ENCODE measurements around the gene LEMD1. TPM values are rescaled to one million over a fixed set of nuclear protein-coding genes. Genes with fewer than 3 reads are reported as not detected.

LEMD1 gene
- total RNA-seq, 1 experiment from 2014 or later: 26.3 TPM

DNA sequence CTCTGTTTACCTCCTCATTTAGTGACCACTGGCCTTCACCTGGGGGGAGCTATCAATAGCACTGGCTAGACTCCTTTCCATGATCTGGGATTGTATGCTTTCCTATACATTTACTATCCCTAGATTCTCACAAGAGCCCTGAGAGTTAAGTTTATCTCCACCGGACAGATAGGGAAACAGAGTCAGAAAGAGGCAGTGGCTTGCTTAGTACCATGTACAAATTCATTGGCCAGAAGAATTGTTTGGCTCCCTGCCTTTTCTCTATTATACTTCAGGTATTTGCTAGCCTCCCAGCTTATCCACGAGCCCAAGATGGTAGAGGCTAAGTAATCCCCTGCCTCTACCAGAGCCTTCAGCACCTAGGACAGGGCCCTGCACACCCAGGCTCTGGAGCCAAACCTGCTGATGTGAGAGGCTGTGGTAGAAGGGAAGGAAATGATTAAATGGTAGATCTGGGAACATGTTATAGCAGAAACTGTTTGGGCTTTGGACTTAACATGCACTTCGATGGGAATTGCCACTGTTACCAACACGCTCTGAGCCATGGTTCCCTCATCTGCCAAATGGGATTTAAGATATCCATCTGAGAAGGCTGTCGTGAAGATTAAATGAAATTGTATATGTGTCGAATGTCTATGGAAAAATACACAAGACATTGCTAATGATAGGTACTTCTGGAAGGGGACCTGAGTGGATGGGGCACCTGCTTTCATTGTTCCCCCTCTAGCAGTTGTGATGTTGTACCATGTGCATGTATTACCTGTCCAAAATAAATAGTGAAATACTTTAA is 37.1 kb upstream of the LEMD1 start (continued):
- TF ChIP-seq, protein P1, sequence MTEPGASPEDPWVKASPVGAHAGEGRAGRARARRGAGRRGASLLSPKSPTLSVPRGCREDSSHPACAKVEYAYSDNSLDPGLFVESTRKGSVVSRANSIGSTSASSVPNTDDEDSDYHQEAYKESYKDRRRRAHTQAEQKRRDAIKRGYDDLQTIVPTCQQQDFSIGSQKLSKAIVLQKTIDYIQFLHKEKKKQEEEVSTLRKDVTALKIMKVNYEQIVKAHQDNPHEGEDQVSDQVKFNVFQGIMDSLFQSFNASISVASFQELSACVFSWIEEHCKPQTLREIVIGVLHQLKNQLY (CRISPR knock-in tag; IDR thresholded peaks at IDR 0.05): no peak; the same call in 1 of the 2 replicates
- no peak for TF ChIP-seq STAT6 (CRISPR knock-in tag; conservative IDR thresholded peaks at IDR 0.05; ENCODE audit: low read depth)
- TF ChIP-seq RELA (CRISPR knock-in tag; IDR thresholded peaks at IDR 0.05; ENCODE audit: borderline replicate concordance): 0 out of 2 replicates have a peak, but pooled peaks have one; percentile 16
- no peak for TF ChIP-seq ZNF416 (CRISPR knock-in tag; IDR thresholded peaks at IDR 0.05)
- no peak for TF ChIP-seq ZNF138 (CRISPR knock-in tag; conservative IDR thresholded peaks at IDR 0.05)
- TF ChIP-seq, protein P2, sequence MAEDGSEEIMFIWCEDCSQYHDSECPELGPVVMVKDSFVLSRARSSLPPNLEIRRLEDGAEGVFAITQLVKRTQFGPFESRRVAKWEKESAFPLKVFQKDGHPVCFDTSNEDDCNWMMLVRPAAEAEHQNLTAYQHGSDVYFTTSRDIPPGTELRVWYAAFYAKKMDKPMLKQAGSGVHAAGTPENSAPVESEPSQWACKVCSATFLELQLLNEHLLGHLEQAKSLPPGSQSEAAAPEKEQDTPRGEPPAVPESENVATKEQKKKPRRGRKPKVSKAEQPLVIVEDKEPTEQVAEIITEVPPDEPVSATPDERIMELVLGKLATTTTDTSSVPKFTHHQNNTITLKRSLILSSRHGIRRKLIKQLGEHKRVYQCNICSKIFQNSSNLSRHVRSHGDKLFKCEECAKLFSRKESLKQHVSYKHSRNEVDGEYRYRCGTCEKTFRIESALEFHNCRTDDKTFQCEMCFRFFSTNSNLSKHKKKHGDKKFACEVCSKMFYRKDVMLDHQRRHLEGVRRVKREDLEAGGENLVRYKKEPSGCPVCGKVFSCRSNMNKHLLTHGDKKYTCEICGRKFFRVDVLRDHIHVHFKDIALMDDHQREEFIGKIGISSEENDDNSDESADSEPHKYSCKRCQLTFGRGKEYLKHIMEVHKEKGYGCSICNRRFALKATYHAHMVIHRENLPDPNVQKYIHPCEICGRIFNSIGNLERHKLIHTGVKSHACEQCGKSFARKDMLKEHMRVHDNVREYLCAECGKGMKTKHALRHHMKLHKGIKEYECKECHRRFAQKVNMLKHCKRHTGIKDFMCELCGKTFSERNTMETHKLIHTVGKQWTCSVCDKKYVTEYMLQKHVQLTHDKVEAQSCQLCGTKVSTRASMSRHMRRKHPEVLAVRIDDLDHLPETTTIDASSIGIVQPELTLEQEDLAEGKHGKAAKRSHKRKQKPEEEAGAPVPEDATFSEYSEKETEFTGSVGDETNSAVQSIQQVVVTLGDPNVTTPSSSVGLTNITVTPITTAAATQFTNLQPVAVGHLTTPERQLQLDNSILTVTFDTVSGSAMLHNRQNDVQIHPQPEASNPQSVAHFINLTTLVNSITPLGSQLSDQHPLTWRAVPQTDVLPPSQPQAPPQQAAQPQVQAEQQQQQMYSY (CRISPR knock-in tag; IDR thresholded peaks at IDR 0.05): 0 out of 2 replicates have a peak, but pooled peaks have one; percentile 9
- no peak for TF ChIP-seq E2F4 (CRISPR knock-in tag; IDR thresholded peaks at IDR 0.05; ENCODE audit: borderline replicate concordance, low read depth)
- TF ChIP-seq, protein P3, sequence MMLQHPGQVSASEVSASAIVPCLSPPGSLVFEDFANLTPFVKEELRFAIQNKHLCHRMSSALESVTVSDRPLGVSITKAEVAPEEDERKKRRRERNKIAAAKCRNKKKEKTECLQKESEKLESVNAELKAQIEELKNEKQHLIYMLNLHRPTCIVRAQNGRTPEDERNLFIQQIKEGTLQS (CRISPR knock-in tag; conservative IDR thresholded peaks at IDR 0.05): no peak
- TF ChIP-seq NR3C1 (CRISPR knock-in tag; conservative IDR thresholded peaks at IDR 0.05; ENCODE audit: low read depth): no peak
- no peak for TF ChIP-seq SP1 (CRISPR knock-in tag; conservative IDR thresholded peaks at IDR 0.05)
- no peak for TF ChIP-seq KAT7 (CRISPR knock-in tag; IDR thresholded peaks at IDR 0.05; ENCODE audit: borderline replicate concordance)
- TF ChIP-seq CREB1 (CRISPR knock-in tag; IDR thresholded peaks at IDR 0.05): no peak
- peak; percentile 87 for TF ChIP-seq TEAD1 (CRISPR knock-in tag; IDR thresholded peaks at IDR 0.05)
- no peak for TF ChIP-seq ZNF396 (CRISPR knock-in tag; IDR thresholded peaks at IDR 0.05; ENCODE audit: borderline replicate concordance)
- TF ChIP-seq, protein P4, sequence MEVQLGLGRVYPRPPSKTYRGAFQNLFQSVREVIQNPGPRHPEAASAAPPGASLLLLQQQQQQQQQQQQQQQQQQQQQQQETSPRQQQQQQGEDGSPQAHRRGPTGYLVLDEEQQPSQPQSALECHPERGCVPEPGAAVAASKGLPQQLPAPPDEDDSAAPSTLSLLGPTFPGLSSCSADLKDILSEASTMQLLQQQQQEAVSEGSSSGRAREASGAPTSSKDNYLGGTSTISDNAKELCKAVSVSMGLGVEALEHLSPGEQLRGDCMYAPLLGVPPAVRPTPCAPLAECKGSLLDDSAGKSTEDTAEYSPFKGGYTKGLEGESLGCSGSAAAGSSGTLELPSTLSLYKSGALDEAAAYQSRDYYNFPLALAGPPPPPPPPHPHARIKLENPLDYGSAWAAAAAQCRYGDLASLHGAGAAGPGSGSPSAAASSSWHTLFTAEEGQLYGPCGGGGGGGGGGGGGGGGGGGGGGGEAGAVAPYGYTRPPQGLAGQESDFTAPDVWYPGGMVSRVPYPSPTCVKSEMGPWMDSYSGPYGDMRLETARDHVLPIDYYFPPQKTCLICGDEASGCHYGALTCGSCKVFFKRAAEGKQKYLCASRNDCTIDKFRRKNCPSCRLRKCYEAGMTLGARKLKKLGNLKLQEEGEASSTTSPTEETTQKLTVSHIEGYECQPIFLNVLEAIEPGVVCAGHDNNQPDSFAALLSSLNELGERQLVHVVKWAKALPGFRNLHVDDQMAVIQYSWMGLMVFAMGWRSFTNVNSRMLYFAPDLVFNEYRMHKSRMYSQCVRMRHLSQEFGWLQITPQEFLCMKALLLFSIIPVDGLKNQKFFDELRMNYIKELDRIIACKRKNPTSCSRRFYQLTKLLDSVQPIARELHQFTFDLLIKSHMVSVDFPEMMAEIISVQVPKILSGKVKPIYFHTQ (CRISPR knock-in tag; IDR thresholded peaks at IDR 0.05): no peak
- TF ChIP-seq PRRX2 (CRISPR knock-in tag; IDR thresholded peaks at IDR 0.05): 0 out of 2 replicates have a peak, but pooled peaks have one; percentile 30
- no peak for TF ChIP-seq ATF6 (CRISPR knock-in tag; IDR thresholded peaks at IDR 0.05)
- TF ChIP-seq JUN (CRISPR knock-in tag; IDR thresholded peaks at IDR 0.05): no peak
- no peak for TF ChIP-seq MXD4 (CRISPR knock-in tag; IDR thresholded peaks at IDR 0.05; ENCODE audit: borderline replicate concordance)
- TF ChIP-seq GRHL2 (CRISPR knock-in tag; IDR thresholded peaks at IDR 0.05; ENCODE audit: insufficient replicate concordance, severe bottlenecking): no peak
- TF ChIP-seq, protein P5, sequence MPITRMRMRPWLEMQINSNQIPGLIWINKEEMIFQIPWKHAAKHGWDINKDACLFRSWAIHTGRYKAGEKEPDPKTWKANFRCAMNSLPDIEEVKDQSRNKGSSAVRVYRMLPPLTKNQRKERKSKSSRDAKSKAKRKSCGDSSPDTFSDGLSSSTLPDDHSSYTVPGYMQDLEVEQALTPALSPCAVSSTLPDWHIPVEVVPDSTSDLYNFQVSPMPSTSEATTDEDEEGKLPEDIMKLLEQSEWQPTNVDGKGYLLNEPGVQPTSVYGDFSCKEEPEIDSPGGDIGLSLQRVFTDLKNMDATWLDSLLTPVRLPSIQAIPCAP (CRISPR knock-in tag; IDR thresholded peaks at IDR 0.05): peak; percentile 64; the same call in 1 of the 2 replicates
- no peak for TF ChIP-seq NFATC4 (CRISPR knock-in tag; IDR thresholded peaks at IDR 0.05)
- TF ChIP-seq TEAD4 (CRISPR knock-in tag; IDR thresholded peaks at IDR 0.05): no peak
- 0 out of 2 replicates have a peak, but pooled peaks have one; percentile 32 for TF ChIP-seq FOXP1 (CRISPR knock-in tag; IDR thresholded peaks at IDR 0.05; ENCODE audit: borderline replicate concordance)
